T-cell (primary cell): ENCODE data around the gene SMCR8. TPM values are rescaled to one million over a fixed set of nuclear protein-coding genes. Genes with fewer than 3 reads are reported as not detected.
A peak's percentile ranks its signal among the peaks of the same experiment; 100 is the strongest.

Experiments used
- ATAC-seq, 4 experiments: fragments of 200-7000 bp in 3 of 4; fragments of 150-1000 bp in 1 of 4; cut with Tn5 transposase; replicated peaks in 1 of 4; 1 replicate in 3 of 4; 2 replicates in 1 of 4; pipeline ENCODE4 v1.10.0; 2021; ENCODE audit warnings: moderate library complexity in 3 of 4, mild to moderate bottlenecking in 2 of 4, moderate number of reproducible peaks in 1 of 4
- CTCF ChIA-PET, 2 donors: fragments of 300-600 bp; sonication (Branson Sonifier 250); formaldehyde crosslinking; loops; one replicate each; lab custom pipeline; 2022; ENCODE audit warnings: antibody characterized with exemption in 2 of 2; lab: Charles Lee
- POLR2A ChIA-PET, 2 donors: fragments of 300-600 bp; sonication (Branson Sonifier 250); formaldehyde crosslinking; loops; one replicate each; lab custom pipeline; 2022; ENCODE audit warnings: antibody characterized with exemption in 2 of 2; lab: Charles Lee
- DNase-seq, 35 experiments: peaks; one replicate each; pipeline versions ENCODE4 v3.0.0 to v3.0.0-alpha.2; 2013 to 2023
- H3K27ac ChIP-seq: one replicate; pipeline ENCODE4 v1.5.1; 2013; ENCODE audit warnings: low read length
- H3K27me3 ChIP-seq, 2 experiments: replicated peaks in 1 of 2; 1 replicate in 1 of 2; 2 replicates in 1 of 2; pipeline versions ENCODE4 v1.6.1 to v1.7.0; 2013; ENCODE audit warnings: low read length in 1 of 2, mixed read lengths in 1 of 2; ENCODE audit not compliant: control insufficient read depth in 2 of 2, insufficient read depth in 2 of 2; ENCODE audit errors: extremely low read depth in 1 of 2
- H3K36me3 ChIP-seq, 2 donors: 1 replicate in 1 of 2; 2 replicates in 1 of 2; pipeline versions ENCODE4 v1.6.1 to v1.7.0; 2013; ENCODE audit warnings: low read length in 1 of 2; ENCODE audit not compliant: control insufficient read depth in 2 of 2, insufficient read depth in 1 of 2; ENCODE audit errors: extremely low read depth in 1 of 2
- H3K4me1 ChIP-seq, 2 experiments: 1 replicate in 1 of 2; 2 replicates in 1 of 2; pipeline versions ENCODE4 v1.6.1 to v1.7.0; 2013; ENCODE audit warnings: low read length in 2 of 2, mixed read lengths in 1 of 2; ENCODE audit not compliant: insufficient read depth in 2 of 2, control insufficient read depth in 1 of 2; ENCODE audit errors: extremely low read depth in 1 of 2
- H3K4me3 ChIP-seq, 2 donors: 1 replicate in 1 of 2; 2 replicates in 1 of 2; pipeline versions ENCODE4 v1.5.1 to v1.7.0; 2013; ENCODE audit warnings: mild to moderate bottlenecking in 2 of 2, low read length in 1 of 2, moderate library complexity in 1 of 2; ENCODE audit not compliant: control insufficient read depth in 1 of 2; ENCODE audit errors: extremely low read depth in 1 of 2
- H3K9me3 ChIP-seq: 2 replicates; pipeline ENCODE4 v1.7.0; 2013
- H3K27ac Mint-ChIP-seq, 2 donors: one replicate each; pipeline ENCODE4 v1.8.0; 2020 to 2021; ENCODE audit warnings: mild to moderate bottlenecking in 2 of 2, mixed read lengths in 2 of 2
- H3K27me3 Mint-ChIP-seq, 2 donors: one replicate each; pipeline ENCODE4 v1.8.0; 2021 to 2022; ENCODE audit warnings: mixed read lengths in 2 of 2
- H3K36me3 Mint-ChIP-seq: one replicate; pipeline ENCODE4 v1.8.0; 2021; ENCODE audit warnings: mixed read lengths
- H3K4me1 Mint-ChIP-seq, 3 donors: one replicate each; pipeline ENCODE4 v1.8.0; 2020 to 2022; ENCODE audit warnings: mixed read lengths in 3 of 3, mild to moderate bottlenecking in 1 of 3
- H3K4me3 Mint-ChIP-seq, 3 donors: one replicate each; pipeline ENCODE4 v1.8.0; 2020 to 2022; ENCODE audit warnings: mild to moderate bottlenecking in 3 of 3, mixed read lengths in 3 of 3, moderate library complexity in 3 of 3
- H3K9me3 Mint-ChIP-seq, 3 donors: one replicate each; pipeline ENCODE4 v1.8.0; 2020 to 2022; ENCODE audit warnings: mixed read lengths in 3 of 3
- WGBS: methylation state at CpG from one replicate; pipeline ENCODE4 v1.1.5; 2013; ENCODE audit warnings: missing lambda C conversion rate; ENCODE audit not compliant: insufficient coverage; 5-methylcytosine and 5-hydroxymethylcytosine counted together
- total RNA-seq, 35 experiments: library from RNA in 6 of 35; stranded (reverse) in 6 of 35; fragments of 120-200 nt in 1 of 35; gene quantifications; one replicate each; pipeline versions ENCODE4 v1.2.1 to v1.2.4 and lab custom pipeline; 2013 to 2026

SMCR8 gene
- total RNA-seq, 5 donors from 2014 or later (not counting 1 experiment from before 2014, with no cell fraction given), result 38.7 to 46.4 (median 45.9) TPM

DNA sequence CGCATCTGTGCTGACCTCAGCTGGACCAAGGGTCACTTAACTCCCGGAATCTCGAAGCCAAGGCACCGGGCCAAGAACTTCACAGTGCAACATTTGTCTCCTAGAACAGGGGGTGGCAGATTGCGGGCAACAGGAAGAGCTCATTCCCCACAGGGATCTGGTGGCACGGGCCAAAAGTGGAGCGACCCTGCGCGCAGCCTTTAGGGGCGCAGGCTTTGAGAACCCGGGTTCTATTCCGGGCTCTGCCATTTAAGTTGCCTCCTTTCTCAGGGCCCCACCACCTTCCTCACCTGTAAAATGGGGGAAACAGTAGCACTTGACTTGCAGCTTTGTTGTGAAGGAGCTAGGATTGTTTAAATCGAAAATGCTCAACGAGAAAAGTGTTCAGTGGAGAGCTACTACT is 47.6 kb downstream of the SMCR8 start:
- ChIA-PET CTCF (interaction anchor here in 1 of 2 donors (0.5 to 0.6 kb wide), 2 partner anchors 42 to 342 kb away, joined by 3 read pairs; no protein-coding TSS in a partner anchor), POLR2A (no interaction called here)
- Mint-ChIP-seq H3K27me3 (no peaks in the 10 kb centered on the region), H3K4me3 (peak overlapping the region; percentile 85 to 89 (median 89)), H3K4me1 (peaks cover 10 to 15% (median 15%) of the 10 kb centered on the region in 3 donors), H3K9me3 (no peaks in the 10 kb centered on the region), H3K27ac (peak overlapping the region in 1 of 2 donors; percentile 61), H3K36me3 (no peaks in the 10 kb centered on the region)
- 18% methylated on average over 10 of the region's 14 CpGs for WGBS
- H3K36me3 ChIP-seq, result peaks cover 0 to 2% of the 10 kb centered on the region in 2 donors
- H3K4me1 ChIP-seq, result peaks cover 3 to 22% of the 10 kb centered on the region in 2 experiments
- peak overlapping the region; percentile 68 to 92 for H3K4me3 ChIP-seq
- DNase-seq, result peak in 4 of 35 experiments; percentile 1 to 12 (median 8)
- H3K27me3 ChIP-seq, result no peaks in the 10 kb centered on the region
- H3K27ac ChIP-seq, result peak overlapping the region; percentile 23
- no peaks in the 10 kb centered on the region for H3K9me3 ChIP-seq
- peak in 2 of 4 experiments; percentile 0 to 2 for ATAC-seq

DNA sequence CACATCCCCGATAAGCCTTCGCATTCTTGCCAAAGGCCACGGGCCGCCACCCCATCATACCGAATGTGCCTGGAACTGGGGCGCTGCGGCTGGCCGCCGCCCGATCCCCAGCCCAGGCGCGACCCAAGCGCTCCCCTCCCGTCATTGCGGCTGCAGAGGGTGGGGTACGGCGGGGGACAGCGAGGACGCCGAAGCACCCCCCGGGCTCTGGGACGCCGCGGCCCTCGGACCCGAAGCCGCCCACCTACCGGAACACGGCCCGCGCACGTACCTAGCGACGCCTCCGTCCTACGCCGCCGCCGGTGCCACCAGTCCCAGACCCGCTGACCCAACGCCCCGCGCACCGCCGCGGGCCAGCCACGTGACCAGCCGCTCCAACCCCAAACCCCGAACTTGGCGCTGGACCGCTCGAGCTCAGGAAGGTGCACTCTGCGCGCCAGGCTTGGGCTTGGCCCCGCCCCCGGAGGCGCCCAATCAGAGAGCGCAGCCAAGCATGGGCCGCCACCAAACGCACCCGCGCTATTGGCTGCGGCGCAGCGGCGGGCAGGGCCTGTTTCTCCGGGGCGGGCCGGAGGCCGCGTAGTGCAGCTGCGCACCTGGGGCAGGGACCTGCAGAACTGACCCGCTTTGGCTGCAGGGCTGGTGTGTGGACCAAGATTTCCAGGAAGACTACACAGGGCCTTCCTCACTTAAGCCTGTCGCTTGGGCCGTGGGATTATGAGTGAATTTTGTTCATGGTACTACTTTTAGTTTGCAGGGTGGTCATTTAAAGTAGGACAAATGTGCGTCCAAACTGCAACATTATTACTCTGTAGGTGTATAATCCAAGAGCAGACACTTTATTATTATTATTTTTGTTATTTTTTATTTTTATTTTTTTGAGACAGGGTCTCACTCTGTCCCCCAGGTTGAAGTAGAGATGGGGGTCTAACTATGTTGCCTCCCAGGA is 48.3 kb downstream of the SMCR8 start, which contains the start of gene SHMT1:
SHMT1 (minus strand) TSS at position 450 of the 949 bp plus-strand sequence. CDS start 7,569 bp downstream, outside the sequence.
- WGBS, result under 1% methylated on average over 60 of the region's 76 CpGs
- Mint-ChIP-seq H3K27me3 (no peaks in the 10 kb centered on the region), H3K36me3 (no peaks in the 10 kb centered on the region), H3K27ac (peak within 1 kb of the TSS; percentile 70 to 86), H3K4me1 (peaks cover 10 to 15% (median 15%) of the 10 kb centered on the region in 3 donors), H3K9me3 (no peaks in the 10 kb centered on the region), H3K4me3 (peak within 1 kb of the TSS; percentile 85 to 89 (median 89))
- Histone ChIP-seq H3K9me3 (no peaks in the 10 kb centered on the region), H3K4me1 (peaks cover 3 to 22% of the 10 kb centered on the region in 2 experiments), H3K36me3 (peaks cover 0 to 2% of the 10 kb centered on the region in 2 donors), H3K4me3 (peak within 1 kb of the TSS; percentile 68 to 92), H3K27ac (peak within 1 kb of the TSS; percentile 23), H3K27me3 (no peaks in the 10 kb centered on the region)
- POLR2A ChIA-PET, result no interaction called here
- CTCF ChIA-PET, result interaction anchor here in 1 of 2 donors (0.6 kb wide), 1 partner anchor 43 kb away, joined by 3 read pairs; no protein-coding TSS in a partner anchor
- peak; percentile 100 for ATAC-seq
- DNase-seq, result peak; percentile 78 to 94 (median 87)

GRCh38 chr17:18364166-18364565 is 49.1 kb downstream of the SMCR8 start:
- ATAC-seq (no peak), DNase-seq (no peak)
- no peak overlapping the region for H3K27ac ChIP-seq
- 100% methylated on average over 1 of the region's 6 CpGs for WGBS
- H3K27ac Mint-ChIP-seq, result no peak overlapping the region
- peaks cover 10 to 15% (median 15%) of the 10 kb centered on the region in 3 donors for H3K4me1 Mint-ChIP-seq
- peak overlapping the region in 1 of 3 donors; percentile 13 for H3K4me3 Mint-ChIP-seq
- no peaks in the 10 kb centered on the region for H3K36me3 Mint-ChIP-seq
- no peaks in the 10 kb centered on the region for H3K9me3 ChIP-seq
- H3K27me3 Mint-ChIP-seq, result no peaks in the 10 kb centered on the region
- POLR2A ChIA-PET, result no interaction called here
- H3K4me3 ChIP-seq, result no peak overlapping the region
- H3K36me3 ChIP-seq, result no peaks in the 10 kb centered on the region
- no peaks in the 10 kb centered on the region for H3K27me3 ChIP-seq
- CTCF ChIA-PET, result no interaction called here
- H3K4me1 ChIP-seq, result peaks cover 3 to 22% of the 10 kb centered on the region in 2 experiments
- no peaks in the 10 kb centered on the region for H3K9me3 Mint-ChIP-seq

DNA sequence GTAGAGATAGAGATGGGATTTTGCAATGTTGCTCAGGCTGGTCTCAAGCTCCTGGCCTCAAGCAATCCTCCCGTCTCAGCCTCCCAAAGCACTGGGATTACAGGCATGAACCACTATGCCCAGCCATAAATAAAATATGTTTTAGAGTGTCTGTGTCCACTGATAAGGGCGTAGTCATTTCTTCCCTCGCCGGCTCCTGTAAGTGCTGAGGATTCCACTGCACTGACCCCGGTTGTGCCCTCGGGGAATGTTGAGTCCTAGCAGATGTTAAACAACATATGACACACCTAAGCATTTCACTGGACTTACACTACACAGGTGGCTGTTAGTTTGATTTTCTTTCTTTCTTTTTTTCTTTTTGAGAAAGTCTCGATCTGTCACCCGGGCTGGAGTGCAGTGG is 53.9 kb downstream of the SMCR8 start:
- peaks cover 0 to 6% (median 0%) of the 10 kb centered on the region in 3 donors for H3K4me1 Mint-ChIP-seq
- H3K4me3 Mint-ChIP-seq, result no peak overlapping the region
- CTCF ChIA-PET, result no interaction called here
- Histone ChIP-seq H3K9me3 (no peaks in the 10 kb centered on the region), H3K4me3 (no peak overlapping the region), H3K27ac (no peak overlapping the region), H3K4me1 (peaks cover 0 to 4% of the 10 kb centered on the region in 2 experiments), H3K27me3 (peaks cover 0 to 20% of the 10 kb centered on the region in 2 experiments), H3K36me3 (no peaks in the 10 kb centered on the region)
- no peaks in the 10 kb centered on the region for H3K36me3 Mint-ChIP-seq
- DNase-seq (no peak), ATAC-seq (no peak)
- peaks cover 0 to 15% of the 10 kb centered on the region in 2 donors for H3K27me3 Mint-ChIP-seq
- H3K27ac Mint-ChIP-seq, result no peak overlapping the region
- 96% methylated on average over 4 of the region's 8 CpGs for WGBS
- POLR2A ChIA-PET, result no interaction called here
- H3K9me3 Mint-ChIP-seq, result no peaks in the 10 kb centered on the region

GRCh38 chr17:18370761-18371160 is 55.7 kb downstream of the SMCR8 start:
- H3K27me3 ChIP-seq, result peaks cover 0 to 20% of the 10 kb centered on the region in 2 experiments
- H3K36me3 ChIP-seq, result no peaks in the 10 kb centered on the region
- peaks cover 0 to 6% (median 0%) of the 10 kb centered on the region in 3 donors for H3K4me1 Mint-ChIP-seq
- 60% methylated on average over 5 of the region's 5 CpGs for WGBS
- H3K27ac Mint-ChIP-seq, result no peak overlapping the region
- H3K9me3 Mint-ChIP-seq, result no peaks in the 10 kb centered on the region
- H3K4me3 Mint-ChIP-seq, result no peak overlapping the region
- H3K4me1 ChIP-seq, result no peaks in the 10 kb centered on the region
- H3K9me3 ChIP-seq, result no peaks in the 10 kb centered on the region
- ChIA-PET POLR2A (no interaction called here), CTCF (no interaction called here)
- DNase-seq (no peak), ATAC-seq (no peak)
- no peak overlapping the region for H3K4me3 ChIP-seq
- H3K36me3 Mint-ChIP-seq, result no peaks in the 10 kb centered on the region
- H3K27ac ChIP-seq, result no peak overlapping the region
- peaks cover 0 to 15% of the 10 kb centered on the region in 2 donors for H3K27me3 Mint-ChIP-seq

GRCh38 chr17:18371455-18371854 is 56.4 kb downstream of the SMCR8 start:
- Mint-ChIP-seq H3K27me3 (peaks cover 0 to 15% of the 10 kb centered on the region in 2 donors), H3K27ac (no peak overlapping the region)
- POLR2A ChIA-PET, result no interaction called here

More at GRCh38 chr17:18371455-18371854, 56.4 kb downstream of the SMCR8 start:
- CTCF ChIA-PET, result no interaction called here
- Mint-ChIP-seq H3K9me3 (no peaks in the 10 kb centered on the region), H3K36me3 (no peaks in the 10 kb centered on the region), H3K4me3 (no peak overlapping the region), H3K4me1 (peaks cover 0 to 6% (median 0%) of the 10 kb centered on the region in 3 donors)
- DNase-seq (no peak), ATAC-seq (no peak)
- H3K9me3 ChIP-seq, result no peaks in the 10 kb centered on the region
- no peak overlapping the region for H3K27ac ChIP-seq
- no peak overlapping the region for H3K4me3 ChIP-seq
- H3K4me1 ChIP-seq, result no peaks in the 10 kb centered on the region
- no peaks in the 10 kb centered on the region for H3K36me3 ChIP-seq
- peaks cover 0 to 23% of the 10 kb centered on the region in 2 experiments for H3K27me3 ChIP-seq
- 83% methylated on average over 1 of the region's 7 CpGs for WGBS
